Neural cell (in vitro differentiated cells): ENCODE data around the gene SYT1.

Source experiments
- POLR2AphosphoS5 ChIP-seq: IDR thresholded peaks from 2 replicates; pipeline ENCODE4 v1.6.1; 2012
- TAF1 ChIP-seq: IDR thresholded peaks from 2 replicates; pipeline ENCODE4 v1.6.1; 2012; ENCODE audit warnings: low read depth
- TF ChIP-seq, protein P1 (sequence below): fragments of 450-650 bp; IDR thresholded peaks from 2 replicates; pipeline ENCODE4 v1.5.1; 2014; ENCODE audit warnings: antibody characterized with exemption, mild to moderate bottlenecking, moderate library complexity; ENCODE audit not compliant: poor library complexity, severe bottlenecking

DNA sequence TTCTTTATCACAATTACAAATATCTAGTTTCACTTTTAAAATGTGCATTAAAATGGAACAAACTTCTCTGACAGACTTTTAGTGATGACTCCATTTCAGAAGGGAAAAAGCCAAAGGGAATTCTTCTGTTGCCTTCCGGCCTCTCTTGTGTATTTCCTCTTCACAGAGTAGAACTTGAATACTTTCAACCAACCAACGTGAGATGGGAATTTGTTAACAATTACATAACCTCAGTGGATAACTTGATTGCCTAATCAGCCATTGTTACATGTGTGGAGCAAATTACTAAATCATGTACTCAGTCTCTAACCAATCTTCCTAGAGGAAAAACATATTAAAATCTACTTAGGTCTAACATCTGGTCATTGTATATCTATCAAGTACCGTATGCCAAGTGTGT lies 291.1 kb downstream of the SYT1 start:
- TF ChIP-seq, protein P1, sequence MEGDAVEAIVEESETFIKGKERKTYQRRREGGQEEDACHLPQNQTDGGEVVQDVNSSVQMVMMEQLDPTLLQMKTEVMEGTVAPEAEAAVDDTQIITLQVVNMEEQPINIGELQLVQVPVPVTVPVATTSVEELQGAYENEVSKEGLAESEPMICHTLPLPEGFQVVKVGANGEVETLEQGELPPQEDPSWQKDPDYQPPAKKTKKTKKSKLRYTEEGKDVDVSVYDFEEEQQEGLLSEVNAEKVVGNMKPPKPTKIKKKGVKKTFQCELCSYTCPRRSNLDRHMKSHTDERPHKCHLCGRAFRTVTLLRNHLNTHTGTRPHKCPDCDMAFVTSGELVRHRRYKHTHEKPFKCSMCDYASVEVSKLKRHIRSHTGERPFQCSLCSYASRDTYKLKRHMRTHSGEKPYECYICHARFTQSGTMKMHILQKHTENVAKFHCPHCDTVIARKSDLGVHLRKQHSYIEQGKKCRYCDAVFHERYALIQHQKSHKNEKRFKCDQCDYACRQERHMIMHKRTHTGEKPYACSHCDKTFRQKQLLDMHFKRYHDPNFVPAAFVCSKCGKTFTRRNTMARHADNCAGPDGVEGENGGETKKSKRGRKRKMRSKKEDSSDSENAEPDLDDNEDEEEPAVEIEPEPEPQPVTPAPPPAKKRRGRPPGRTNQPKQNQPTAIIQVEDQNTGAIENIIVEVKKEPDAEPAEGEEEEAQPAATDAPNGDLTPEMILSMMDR: no peak
- TF ChIP-seq TAF1 (no peak), POLR2AphosphoS5 (no peak)
